OCI-LY1 (cell line): ENCODE measurements around the gene LSM14A.

Experiments used
- H2AFZ ChIP-seq: fragments of 200-600 bp; sonication (generic), shearing (Covaris generic); 2 replicates; pipeline ENCODE4 v1.6.0; 2014; ENCODE audit warnings: antibody characterized with exemption, mild to moderate bottlenecking, low read length
- H3F3A ChIP-seq: fragments of 200-600 bp; sonication (generic), shearing (Covaris generic); 2 replicates; pipeline ENCODE4 v1.6.0; 2014; ENCODE audit warnings: mild to moderate bottlenecking, antibody characterized with exemption, low read length, moderate library complexity; ENCODE audit not compliant: insufficient read depth
- H3K27ac ChIP-seq: fragments of 200-600 bp; sonication (generic); 2 replicates; pipeline ENCODE4 v1.5.1; 2014; ENCODE audit warnings: low read length, mixed run types, mild to moderate bottlenecking, low read depth; ENCODE audit not compliant: poor library complexity, severe bottlenecking
- H3K27me3 ChIP-seq: fragments of 200-600 bp; sonication (generic); 2 replicates; pipeline ENCODE4 v1.6.0; 2014; ENCODE audit warnings: antibody characterized with exemption, mild to moderate bottlenecking, low read length, moderate library complexity; ENCODE audit not compliant: insufficient read depth
- H3K36me3 ChIP-seq: fragments of 200-600 bp; sonication (generic); 2 replicates; pipeline ENCODE4 v1.6.1; 2014; ENCODE audit warnings: mild to moderate bottlenecking, antibody characterized with exemption, low read length, moderate library complexity, mixed read lengths; ENCODE audit not compliant: insufficient read depth
- H3K4me1 ChIP-seq: fragments of 200-600 bp; sonication (generic); 2 replicates; pipeline ENCODE4 v1.5.1; 2014; ENCODE audit warnings: mild to moderate bottlenecking, low read length, moderate library complexity; ENCODE audit not compliant: insufficient read depth, severe bottlenecking
- H3K4me2 ChIP-seq: fragments of 200-600 bp; sonication (generic), shearing (Covaris generic); 2 replicates; pipeline ENCODE4 v1.6.1; 2014; ENCODE audit warnings: low read length
- H3K4me3 ChIP-seq: fragments of 200-600 bp; sonication (generic); 2 replicates; pipeline ENCODE4 v1.5.1; 2014; ENCODE audit warnings: low read length, low read depth, mild to moderate bottlenecking, mixed read lengths; ENCODE audit not compliant: poor library complexity, severe bottlenecking
- H3K79me2 ChIP-seq: fragments of 200-600 bp; shearing (Covaris generic); 2 replicates; pipeline ENCODE4 v1.6.1; 2016; ENCODE audit warnings: mixed run types, low read length, mixed read lengths; ENCODE audit not compliant: insufficient read depth
- H3K9ac ChIP-seq: fragments of 200-600 bp; sonication (generic), shearing (Covaris generic); 2 replicates; pipeline ENCODE4 v1.6.1; 2014; ENCODE audit warnings: mild to moderate bottlenecking, low read length, mixed read lengths
- H3K9me2 ChIP-seq: fragments of 200-600 bp; sonication (generic), shearing (Covaris generic); 2 replicates; pipeline ENCODE4 v1.6.1; 2014; ENCODE audit warnings: low read depth, mild to moderate bottlenecking, low read length, mixed read lengths
- H3K9me3 ChIP-seq: fragments of 200-600 bp; shearing (Covaris generic); 2 replicates; pipeline ENCODE4 v1.6.1; 2014; ENCODE audit warnings: low read length, mixed read lengths
- H4K20me1 ChIP-seq: fragments of 200-600 bp; sonication (generic), shearing (Covaris generic); 2 replicates; pipeline ENCODE4 v1.6.0; 2016; ENCODE audit warnings: mild to moderate bottlenecking, low read length; ENCODE audit not compliant: insufficient read depth
- CTCF ChIP-seq: fragments of 200-600 bp; sonication (generic), shearing (Covaris generic); IDR thresholded peaks from 2 replicates; pipeline ENCODE4 v1.5.1; 2017; ENCODE audit warnings: mild to moderate bottlenecking, antibody characterized with exemption, low read length, moderate library complexity, mixed read lengths
- EZH2 ChIP-seq: fragments of 200-600 bp; sonication (generic), shearing (Covaris generic); IDR thresholded peaks from 2 replicates; pipeline ENCODE4 v1.8.0; 2017; ENCODE audit warnings: borderline replicate concordance, mixed run types, mild to moderate bottlenecking, antibody characterized with exemption, low read length, moderate library complexity, mixed read lengths

LSM14A gene

GRCh38 chr19:34187011-34187410, 14.7 kb downstream of the LSM14A start:
- H4K20me1 ChIP-seq, result peaks cover 15% of the 10 kb centered on the region
- peaks cover 100% of the 10 kb centered on the region for H3K79me2 ChIP-seq
- 0 out of 2 replicates have a peak, but pooled peaks cover 3% of the 10 kb centered on the region for H3F3A ChIP-seq

GRCh38 chr19:34188408-34188807, 16.1 kb downstream of the LSM14A start:
- H3K9me3 ChIP-seq, result no peaks in the 10 kb centered on the region
- 0 out of 2 replicates have a peak, but pooled peaks cover 3% of the 10 kb centered on the region for H3F3A ChIP-seq
- no peak overlapping the region for H3K9ac ChIP-seq
- no peak overlapping the region for H3K4me3 ChIP-seq
- no peak overlapping the region for H2AFZ ChIP-seq
- TF ChIP-seq EZH2 (no peak), CTCF (no peak)
- peaks cover 87% of the 10 kb centered on the region for H3K4me1 ChIP-seq
- no peaks in the 10 kb centered on the region for H3K27me3 ChIP-seq
- no peaks in the 10 kb centered on the region for H3K9me2 ChIP-seq
- H3K27ac ChIP-seq, result no peak overlapping the region
- 0 out of 2 replicates have a peak, but pooled peaks cover 8% of the 10 kb centered on the region for H3K36me3 ChIP-seq
- H4K20me1 ChIP-seq, result peaks cover 15% of the 10 kb centered on the region
- peaks cover 100% of the 10 kb centered on the region for H3K79me2 ChIP-seq
- H3K4me2 ChIP-seq, result no peak overlapping the region; the same call in 1 of the 2 replicates

More at GRCh38 chr19:34187011-34187410, 14.7 kb downstream of the LSM14A start:
- peaks cover 16% of the 10 kb centered on the region; the same call in 1 of the 2 replicates for H3K36me3 ChIP-seq
- no peak overlapping the region for H3K9ac ChIP-seq
- no peak overlapping the region for H3K4me2 ChIP-seq
- no peak overlapping the region for H3K27ac ChIP-seq
- peaks cover 73% of the 10 kb centered on the region for H3K4me1 ChIP-seq
- H3K9me2 ChIP-seq, result no peaks in the 10 kb centered on the region
- TF ChIP-seq EZH2 (no peak), CTCF (no peak)
- H3K9me3 ChIP-seq, result no peaks in the 10 kb centered on the region
- H2AFZ ChIP-seq, result no peak overlapping the region
- no peak overlapping the region for H3K4me3 ChIP-seq
- H3K27me3 ChIP-seq, result no peaks in the 10 kb centered on the region

- no peaks in the 10 kb centered on the region for H3K9me3 ChIP-seq
- H3K79me2 ChIP-seq, result peaks cover 100% of the 10 kb centered on the region
- TF ChIP-seq CTCF, result no peak
- H3K36me3 ChIP-seq, result peaks cover 17% of the 10 kb centered on the region
- H3K9ac ChIP-seq, result no peak overlapping the region
- no peak overlapping the region for H2AFZ ChIP-seq
- H3K9me2 ChIP-seq, result no peaks in the 10 kb centered on the region
- H3K4me2 ChIP-seq, result peak overlapping the region; percentile 36; the same call in 1 of the 2 replicates
- H3K27ac ChIP-seq, result no peak overlapping the region
- peaks cover 80% of the 10 kb centered on the region for H3K4me1 ChIP-seq
- no peaks in the 10 kb centered on the region for H3K27me3 ChIP-seq
- peaks cover 15% of the 10 kb centered on the region for H4K20me1 ChIP-seq
- H3F3A ChIP-seq, result 0 out of 2 replicates have a peak, but pooled peaks cover 3% of the 10 kb centered on the region
- no peak overlapping the region for H3K4me3 ChIP-seq
Measured at GRCh38 chr19:34189199-34189916, 17.1 kb downstream of the LSM14A start.
